D341Med (cell line): ENCODE data around the gene KLK3.
"Not testable (repeated sequence)": the region's sequence is repeated elsewhere in the genome, so short reads cannot be mapped to it uniquely, and the experiment has no call there.

Experiments
- DNase-seq: peaks from one replicate; pipeline ENCODE4 v3.0.0; 2012; ENCODE audit warnings: low spot score

Gene KLK3

GRCh38 chr19:50861496-50862286 is 7.0 kb downstream of the KLK3 start:
- no peak for DNase-seq

GRCh38 chr19:50869479-50869878 is 14.8 kb downstream of the KLK3 start:
- no peak for DNase-seq

GRCh38 chr19:50870417-50871089 is 15.8 kb downstream of the KLK3 start:
- no peak for DNase-seq

DNA sequence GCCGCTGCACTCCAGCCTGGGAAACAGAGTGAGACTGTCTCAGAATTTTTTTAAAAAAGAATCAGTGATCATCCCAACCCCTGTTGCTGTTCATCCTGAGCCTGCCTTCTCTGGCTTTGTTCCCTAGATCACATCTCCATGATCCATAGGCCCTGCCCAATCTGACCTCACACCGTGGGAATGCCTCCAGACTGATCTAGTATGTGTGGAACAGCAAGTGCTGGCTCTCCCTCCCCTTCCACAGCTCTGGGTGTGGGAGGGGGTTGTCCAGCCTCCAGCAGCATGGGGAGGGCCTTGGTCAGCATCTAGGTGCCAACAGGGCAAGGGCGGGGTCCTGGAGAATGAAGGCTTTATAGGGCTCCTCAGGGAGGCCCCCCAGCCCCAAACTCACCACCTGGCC is 18.3 kb downstream of the KLK3 start, which contains the start of gene KLK2:
Gene KLK2, plus strand, starts transcription at position 384 of the 400 bp plus-strand sequence. CDS start 35 bp downstream, outside the sequence.
- DNase-seq, result no peak

GRCh38 chr19:50874211-50874610 is 19.5 kb downstream of the KLK3 start:
- no peak for DNase-seq

DNA sequence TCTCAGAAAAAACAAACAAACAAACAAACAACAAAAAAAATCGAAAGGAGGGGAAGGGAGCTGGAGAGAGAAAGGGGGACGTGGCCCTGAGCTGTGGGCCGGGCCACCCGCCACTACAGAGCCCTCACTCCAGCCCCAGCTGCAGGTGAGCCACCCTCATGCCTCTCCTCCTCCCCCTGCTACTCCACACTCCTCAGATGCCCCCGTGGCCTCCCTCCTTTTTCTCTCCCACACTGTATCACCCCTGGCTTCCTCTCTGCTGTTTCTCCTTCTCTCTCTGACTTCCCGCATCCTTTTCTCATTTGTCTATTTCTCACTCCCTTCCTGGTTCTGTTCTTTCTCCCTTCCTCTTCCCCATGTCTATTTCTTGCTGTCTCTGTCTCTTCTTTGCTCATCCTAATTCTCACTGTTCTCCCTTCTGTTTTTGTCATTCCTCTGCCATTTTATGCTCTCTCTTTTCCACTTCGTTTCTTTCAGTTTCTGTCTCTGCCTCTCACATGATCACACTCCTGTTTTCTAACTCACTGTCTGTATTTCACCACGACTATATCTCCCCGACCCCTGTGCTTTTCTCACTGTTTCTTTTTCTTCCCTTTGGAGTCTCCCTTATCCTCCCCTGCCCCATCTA is 21.2 kb downstream of the KLK3 start:
- DNase-seq, result no peak

DNA sequence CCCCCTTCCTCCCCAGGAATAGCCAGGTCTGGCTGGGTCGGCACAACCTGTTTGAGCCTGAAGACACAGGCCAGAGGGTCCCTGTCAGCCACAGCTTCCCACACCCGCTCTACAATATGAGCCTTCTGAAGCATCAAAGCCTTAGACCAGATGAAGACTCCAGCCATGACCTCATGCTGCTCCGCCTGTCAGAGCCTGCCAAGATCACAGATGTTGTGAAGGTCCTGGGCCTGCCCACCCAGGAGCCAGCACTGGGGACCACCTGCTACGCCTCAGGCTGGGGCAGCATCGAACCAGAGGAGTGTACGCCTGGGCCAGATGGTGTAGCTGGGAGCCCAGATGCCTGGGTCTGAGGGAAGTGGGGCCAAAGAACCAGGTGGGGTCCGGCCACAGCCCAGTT is 21.7 kb downstream of the KLK3 start:
- DNase-seq, result no peak

- no peak for DNase-seq
Measured at GRCh38 chr19:50877338-50877737, 22.6 kb downstream of the KLK3 start.

- no peak for DNase-seq
Measured at GRCh38 chr19:50878851-50879250, 24.1 kb downstream of the KLK3 start.

DNA sequence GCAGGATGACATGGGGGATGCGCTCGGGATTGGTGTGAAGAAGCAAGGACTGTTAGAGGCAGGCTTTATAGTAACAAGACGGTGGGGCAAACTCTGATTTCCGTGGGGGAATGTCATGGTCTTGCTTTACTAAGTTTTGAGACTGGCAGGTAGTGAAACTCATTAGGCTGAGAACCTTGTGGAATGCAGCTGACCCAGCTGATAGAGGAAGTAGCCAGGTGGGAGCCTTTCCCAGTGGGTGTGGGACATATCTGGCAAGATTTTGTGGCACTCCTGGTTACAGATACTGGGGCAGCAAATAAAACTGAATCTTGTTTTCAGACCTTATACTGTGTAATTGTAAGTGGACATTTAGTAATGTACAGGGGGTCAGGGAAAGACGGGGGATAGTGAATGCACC is 25.5 kb downstream of the KLK3 start:
- DNase-seq, result no peak

DNA sequence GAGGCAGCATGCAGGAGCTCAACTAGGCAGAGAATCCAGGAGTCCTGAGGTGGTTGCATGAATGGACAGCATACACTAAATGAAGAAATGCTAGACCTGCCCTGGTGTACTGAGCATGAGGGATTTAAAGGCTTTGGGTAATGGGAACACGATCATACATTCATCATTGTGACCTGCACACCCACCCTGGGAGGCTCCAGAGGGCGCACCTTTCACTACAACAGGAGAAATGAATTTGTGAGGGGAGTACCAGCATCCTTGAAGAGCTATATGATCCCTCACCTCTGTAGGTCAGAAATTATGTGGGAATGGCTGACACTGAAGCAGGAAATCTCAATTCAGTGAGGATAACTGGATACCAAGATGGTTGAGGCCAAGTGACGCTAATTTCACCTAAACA is 27.5 kb downstream of the KLK3 start:
- DNase-seq, result no peak

GRCh38 chr19:50889638-50890037 is 34.9 kb downstream of the KLK3 start:
- DNase-seq, result no peak

DNA sequence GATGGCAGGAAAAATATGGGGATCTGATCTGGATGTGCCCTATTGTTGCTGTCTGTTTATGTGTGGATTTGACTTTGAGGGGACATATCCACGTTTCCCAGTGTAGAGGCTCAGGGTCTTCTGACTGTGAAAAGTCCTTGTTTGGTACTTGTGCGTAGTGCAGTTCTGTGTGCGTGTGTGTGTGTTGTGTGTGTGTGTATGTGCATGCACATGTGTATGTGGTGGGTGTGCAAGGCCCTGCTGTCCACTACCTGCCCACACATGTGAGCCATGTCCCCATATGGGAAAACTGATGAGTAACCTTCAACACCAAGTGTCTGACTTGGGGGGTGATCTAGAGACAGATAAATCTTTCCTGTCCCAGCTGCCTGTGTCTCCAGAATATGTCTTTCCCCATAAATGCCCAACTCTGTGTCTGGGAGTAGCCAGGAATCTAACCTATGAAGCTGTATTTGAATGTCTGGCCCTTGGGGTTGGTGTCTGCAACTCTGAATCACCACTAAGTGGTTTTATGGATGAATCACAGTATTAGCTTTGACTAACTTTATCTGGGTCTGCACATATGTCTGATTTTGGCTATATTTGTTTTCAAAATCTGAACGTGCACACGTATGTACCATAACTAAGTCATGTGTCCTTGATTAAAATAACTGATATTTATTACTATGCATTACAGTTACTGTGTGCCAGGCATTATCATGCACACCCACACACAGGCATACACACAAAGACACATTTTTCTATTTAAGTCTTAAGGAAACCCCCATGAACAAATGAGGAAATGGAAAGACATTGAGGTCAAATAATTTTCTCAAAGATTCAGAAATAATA is 35.9 kb downstream of the KLK3 start:
- DNase-seq, result no peak

DNA sequence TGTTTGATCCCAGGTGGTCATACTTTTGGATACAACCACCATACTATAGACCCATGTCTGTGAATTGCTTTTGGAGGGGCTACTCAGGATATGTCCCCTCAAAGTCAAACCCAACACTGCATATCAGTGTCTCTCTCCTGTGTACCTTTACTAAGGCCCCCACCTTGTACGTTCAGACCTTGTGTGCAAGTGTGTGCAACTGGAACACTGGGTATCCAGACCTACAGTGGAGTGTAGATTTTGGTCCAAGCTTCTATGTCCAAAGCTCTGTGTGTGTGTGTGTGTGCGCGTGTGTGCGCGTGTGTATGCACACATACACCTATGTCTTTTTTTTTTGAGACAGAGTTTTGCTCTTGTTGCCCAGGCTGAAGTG is 36.5 kb downstream of the KLK3 start:
- no peak for DNase-seq

GRCh38 chr19:50893047-50893736 is 38.5 kb downstream of the KLK3 start:
- DNase-seq, result no peak

GRCh38 chr19:50894478-50895356 is 40.0 kb downstream of the KLK3 start:
- no peak for DNase-seq

- not testable (repeated sequence) for DNase-seq
Measured at GRCh38 chr19:50896089-50896590, 41.4 kb downstream of the KLK3 start.

DNA sequence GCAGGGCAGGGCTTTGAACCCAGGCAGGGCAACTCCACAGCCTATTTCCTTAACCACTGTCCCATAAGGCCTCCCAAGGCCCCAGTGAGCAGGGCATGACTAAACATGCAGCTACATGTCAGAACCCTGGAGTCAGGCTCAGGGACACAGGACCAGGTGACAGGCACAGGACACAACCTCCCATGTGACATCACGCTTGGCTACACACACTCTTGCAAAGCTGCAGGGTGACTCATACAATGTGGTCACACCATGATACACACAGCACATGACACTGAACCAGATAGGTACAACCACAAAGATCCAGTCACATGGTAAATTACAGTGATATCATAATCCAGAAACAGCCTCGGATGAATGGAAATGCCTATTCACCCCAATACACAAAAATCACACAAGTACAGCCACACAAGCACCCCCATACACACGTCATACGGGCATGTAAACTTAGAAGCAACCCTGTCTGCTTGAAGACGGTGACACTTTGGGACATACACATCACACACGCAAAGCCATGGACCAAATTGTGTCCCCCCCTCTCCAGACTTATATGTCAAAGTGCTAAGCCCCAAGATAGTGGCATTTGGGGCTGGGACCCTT is 42.0 kb downstream of the KLK3 start:
- DNase-seq, result no peak

DNA sequence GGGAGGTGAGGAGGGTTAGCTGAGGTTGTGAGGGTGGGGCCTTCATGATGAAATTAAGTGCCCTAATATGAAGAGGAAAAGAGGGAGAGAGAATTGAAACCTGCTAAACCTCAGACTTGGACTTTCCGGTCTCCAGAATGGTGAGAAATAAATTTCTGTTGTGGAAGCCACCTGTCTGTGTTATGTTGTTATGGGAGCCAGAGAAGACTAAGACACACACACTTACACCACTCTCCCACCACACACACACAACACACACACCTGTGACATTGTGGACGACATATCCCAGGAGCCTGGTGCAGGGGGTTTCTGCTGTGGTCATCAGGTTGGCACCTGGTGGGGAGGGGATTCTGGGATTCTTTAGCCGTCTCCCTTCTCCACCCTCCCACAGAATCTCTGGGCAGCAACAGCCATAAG is 42.5 kb downstream of the KLK3 start:
- DNase-seq, result no peak

DNA sequence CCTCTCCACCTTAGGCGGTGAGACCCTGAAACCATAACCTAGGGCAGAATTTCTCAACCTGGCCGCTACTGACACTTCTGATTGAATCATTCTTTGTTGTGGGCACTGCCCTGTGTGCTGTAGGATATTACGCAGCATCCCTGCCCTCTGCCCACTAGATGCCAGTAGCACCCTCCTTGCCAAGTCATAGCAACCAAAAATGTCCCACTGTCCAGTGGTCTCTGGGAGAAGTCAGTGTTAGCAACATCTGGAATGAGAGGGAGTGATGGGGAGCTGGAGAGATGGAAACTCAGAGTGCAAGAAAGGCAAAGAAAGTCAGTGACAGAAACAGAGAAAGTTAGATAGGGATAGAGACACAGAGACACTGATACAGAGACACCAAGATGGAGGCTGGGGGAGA is 42.9 kb downstream of the KLK3 start:
- DNase-seq, result no peak
